T-helper 2 cell treated with Interferon-gamma antibody and Interleukin-4, amounts not matched to agents 5 μg/mL and 100 μg/mL, for 36 hours (primary cell): ENCODE measurements around the gene DNAH17.

ENCODE experiments used
- DNase-seq: peaks from one replicate; pipeline ENCODE4 v3.0.0; 2021; ENCODE audit warnings: low spot score
- H3K27ac Mint-ChIP-seq: one replicate; pipeline ENCODE4 v1.8.0; 2021; ENCODE audit warnings: mild to moderate bottlenecking, mixed read lengths
- H3K27me3 Mint-ChIP-seq: one replicate; pipeline ENCODE4 v1.8.0; 2021; ENCODE audit warnings: low read depth, mixed read lengths
- H3K36me3 Mint-ChIP-seq: one replicate; pipeline ENCODE4 v1.8.0; 2021; ENCODE audit warnings: low read depth, mixed read lengths
- H3K4me1 Mint-ChIP-seq: one replicate; pipeline ENCODE4 v1.8.0; 2021; ENCODE audit warnings: low read depth, mixed read lengths
- H3K4me3 Mint-ChIP-seq: one replicate; pipeline ENCODE4 v1.8.0; 2022; ENCODE audit warnings: mild to moderate bottlenecking, moderate library complexity, mixed read lengths
- H3K9me3 Mint-ChIP-seq: one replicate; pipeline ENCODE4 v1.8.0; 2021; ENCODE audit warnings: mixed read lengths

The DNAH17 gene

GRCh38 chr17:78428836-78429617 lies 148.2 kb downstream of the DNAH17 start:
- no peak overlapping the region for H3K27ac Mint-ChIP-seq
- no peak for DNase-seq
- no peaks in the 10 kb centered on the region for H3K4me1 Mint-ChIP-seq
- no peaks in the 10 kb centered on the region for H3K27me3 Mint-ChIP-seq
- H3K4me3 Mint-ChIP-seq, result no peak overlapping the region
- H3K36me3 Mint-ChIP-seq, result peaks cover 18% of the 10 kb centered on the region
- H3K9me3 Mint-ChIP-seq, result no peaks in the 10 kb centered on the region

GRCh38 chr17:78428025-78428575 lies 149.1 kb downstream of the DNAH17 start:
- Mint-ChIP-seq H3K27me3 (no peaks in the 10 kb centered on the region), H3K9me3 (no peaks in the 10 kb centered on the region), H3K4me1 (no peaks in the 10 kb centered on the region), H3K27ac (no peak overlapping the region), H3K4me3 (no peak overlapping the region), H3K36me3 (peaks cover 20% of the 10 kb centered on the region)
- no peak for DNase-seq

- Mint-ChIP-seq H3K27ac (no peak overlapping the region), H3K9me3 (no peaks in the 10 kb centered on the region), H3K27me3 (no peaks in the 10 kb centered on the region), H3K36me3 (peaks cover 23% of the 10 kb centered on the region), H3K4me3 (no peak overlapping the region), H3K4me1 (peaks cover under 1% of the 10 kb centered on the region)
- DNase-seq, result no peak
Measured at GRCh38 chr17:78427140-78427539, 150.1 kb downstream of the DNAH17 start.

GRCh38 chr17:78426293-78426879 lies 150.8 kb downstream of the DNAH17 start:
- Mint-ChIP-seq H3K9me3 (no peaks in the 10 kb centered on the region), H3K27ac (no peak overlapping the region), H3K4me1 (peaks cover 5% of the 10 kb centered on the region), H3K27me3 (no peaks in the 10 kb centered on the region), H3K36me3 (peaks cover 30% of the 10 kb centered on the region), H3K4me3 (no peak overlapping the region)
- no peak for DNase-seq

GRCh38 chr17:78425429-78425828 lies 151.8 kb downstream of the DNAH17 start:
- Mint-ChIP-seq H3K27ac (no peak overlapping the region), H3K9me3 (no peaks in the 10 kb centered on the region), H3K4me3 (no peak overlapping the region), H3K4me1 (peaks cover 5% of the 10 kb centered on the region), H3K27me3 (no peaks in the 10 kb centered on the region), H3K36me3 (peaks cover 35% of the 10 kb centered on the region)
- no peak for DNase-seq

- Mint-ChIP-seq H3K36me3 (peaks cover 36% of the 10 kb centered on the region), H3K4me1 (peaks cover 5% of the 10 kb centered on the region), H3K27ac (no peak overlapping the region), H3K9me3 (no peaks in the 10 kb centered on the region), H3K4me3 (no peak overlapping the region), H3K27me3 (no peaks in the 10 kb centered on the region)
- no peak for DNase-seq
Measured at GRCh38 chr17:78423961-78424675, 153.1 kb downstream of the DNAH17 start.

GRCh38 chr17:78422872-78423588 lies 154.2 kb downstream of the DNAH17 start:
- Mint-ChIP-seq H3K4me3 (no peak overlapping the region), H3K36me3 (peaks cover 37% of the 10 kb centered on the region), H3K27ac (no peak overlapping the region), H3K9me3 (no peaks in the 10 kb centered on the region), H3K4me1 (peaks cover 5% of the 10 kb centered on the region), H3K27me3 (no peaks in the 10 kb centered on the region)
- no peak for DNase-seq

- H3K36me3 Mint-ChIP-seq, result peaks cover 42% of the 10 kb centered on the region
- DNase-seq, result no peak
- H3K4me1 Mint-ChIP-seq, result peaks cover 5% of the 10 kb centered on the region
- H3K27ac Mint-ChIP-seq, result no peak overlapping the region
- H3K27me3 Mint-ChIP-seq, result no peaks in the 10 kb centered on the region
- H3K9me3 Mint-ChIP-seq, result no peaks in the 10 kb centered on the region
- no peak overlapping the region for H3K4me3 Mint-ChIP-seq
Measured at GRCh38 chr17:78422267-78422605, 155.0 kb downstream of the DNAH17 start.

- peaks cover 9% of the 10 kb centered on the region for H3K4me1 Mint-ChIP-seq
Measured at GRCh38 chr17:78421534-78422266, 155.5 kb downstream of the DNAH17 start.

GRCh38 chr17:78421084-78421533 lies 156.1 kb downstream of the DNAH17 start:
- Mint-ChIP-seq H3K4me3 (no peak overlapping the region), H3K27me3 (no peaks in the 10 kb centered on the region), H3K9me3 (no peaks in the 10 kb centered on the region), H3K36me3 (peaks cover 49% of the 10 kb centered on the region), H3K4me1 (peaks cover 15% of the 10 kb centered on the region), H3K27ac (peak overlapping the region; percentile 8)
- no peak for DNase-seq

More at GRCh38 chr17:78421534-78422266, 155.5 kb downstream of the DNAH17 start:
- Mint-ChIP-seq H3K4me3 (no peak overlapping the region), H3K9me3 (no peaks in the 10 kb centered on the region), H3K27ac (peak overlapping the region; percentile 57), H3K27me3 (no peaks in the 10 kb centered on the region), H3K36me3 (peaks cover 46% of the 10 kb centered on the region)
- DNase-seq, result peak; percentile 70

GRCh38 chr17:78419970-78420815 lies 157.0 kb downstream of the DNAH17 start:
- DNase-seq, result no peak
- no peak overlapping the region for H3K27ac Mint-ChIP-seq
- peaks cover 54% of the 10 kb centered on the region for H3K36me3 Mint-ChIP-seq
- H3K27me3 Mint-ChIP-seq, result no peaks in the 10 kb centered on the region
- no peak overlapping the region for H3K4me3 Mint-ChIP-seq
- peaks cover 19% of the 10 kb centered on the region for H3K4me1 Mint-ChIP-seq
- H3K9me3 Mint-ChIP-seq, result no peaks in the 10 kb centered on the region

GRCh38 chr17:78418326-78419026 lies 158.7 kb downstream of the DNAH17 start:
- Mint-ChIP-seq H3K4me1 (peaks cover 36% of the 10 kb centered on the region), H3K4me3 (no peak overlapping the region), H3K27ac (no peak overlapping the region), H3K27me3 (no peaks in the 10 kb centered on the region), H3K9me3 (no peaks in the 10 kb centered on the region), H3K36me3 (peaks cover 52% of the 10 kb centered on the region)
- no peak for DNase-seq
